Measurements from ENCODE around the gene NAPEPLD.
"Not testable (repeated sequence)": the region's sequence is repeated elsewhere in the genome, so short reads cannot be mapped to it uniquely, and the experiment has no call there.

Gene NAPEPLD

DNA sequence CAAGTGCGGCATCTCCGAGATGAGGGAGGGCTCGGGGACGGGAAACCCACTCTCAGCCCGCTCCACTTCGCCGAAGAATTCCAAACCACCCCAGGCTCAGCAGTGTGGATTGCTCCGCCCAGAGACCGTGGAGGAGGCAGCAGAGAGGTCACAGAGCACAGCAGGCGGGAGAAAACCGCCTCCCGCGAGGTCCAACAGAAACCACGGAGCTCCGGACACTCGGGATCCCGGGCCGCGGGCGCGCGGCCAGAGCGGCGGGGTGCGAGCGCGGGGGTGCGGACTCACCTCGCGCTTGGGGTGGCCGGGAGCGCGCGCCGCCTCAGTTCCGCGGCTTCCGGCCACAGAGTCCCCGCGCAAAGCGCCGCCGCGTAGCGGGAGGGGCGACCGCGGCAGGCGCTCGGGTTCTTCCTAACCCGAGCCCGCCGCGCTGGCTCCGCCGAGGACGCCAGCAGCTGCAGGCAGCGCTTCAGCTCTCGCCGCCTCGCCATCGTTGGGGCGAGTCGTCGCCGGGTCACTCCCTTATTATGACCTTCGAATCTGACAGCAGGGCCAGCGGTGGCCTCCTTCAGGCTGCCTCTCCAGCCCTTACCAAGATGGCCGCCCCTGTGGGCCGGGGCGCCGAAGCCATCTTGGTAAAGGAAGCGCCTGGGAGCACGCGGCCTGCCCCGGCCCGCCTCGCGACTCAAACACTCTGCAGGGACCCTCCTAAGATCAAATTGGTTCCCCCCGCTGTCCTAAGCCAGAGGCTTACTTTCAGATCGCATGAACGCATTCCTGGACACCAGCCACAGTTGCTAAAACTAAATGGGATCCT, at the start of gene NAPEPLD:
Gene NAPEPLD (minus strand): TSS at position 106 of the 814 bp plus-strand sequence. CDS start 20,323 bp downstream, outside the sequence.
- DNase-seq (ENCODE audit: low read depth): peak; percentile 47

DNA sequence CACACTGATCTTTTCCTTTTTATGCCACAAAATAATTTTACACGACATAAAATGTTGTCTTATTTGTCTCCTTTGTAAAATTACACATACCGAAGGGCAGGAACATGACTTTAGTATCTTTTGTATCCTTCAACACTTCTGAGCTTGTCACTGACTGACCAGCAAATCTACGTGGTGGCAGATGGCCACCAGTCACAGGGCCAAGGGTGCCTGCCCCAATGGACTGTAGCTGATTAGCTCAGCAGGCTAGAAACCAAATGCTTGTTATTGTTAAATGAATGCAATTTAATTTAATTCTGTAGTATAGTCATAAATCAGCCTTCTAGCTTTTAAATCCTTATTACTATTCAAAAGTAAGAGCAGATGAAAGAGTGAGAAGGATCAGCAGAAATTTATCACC, 49.2 kb upstream of the NAPEPLD start:
- DNase-seq (ENCODE audit: low read depth): not testable (repeated sequence)

- DNase-seq (ENCODE audit: low read depth): not testable (repeated sequence)
These were observed 46.5 kb upstream of the NAPEPLD start for GRCh38 chr7:103195364-103195763.

DNA sequence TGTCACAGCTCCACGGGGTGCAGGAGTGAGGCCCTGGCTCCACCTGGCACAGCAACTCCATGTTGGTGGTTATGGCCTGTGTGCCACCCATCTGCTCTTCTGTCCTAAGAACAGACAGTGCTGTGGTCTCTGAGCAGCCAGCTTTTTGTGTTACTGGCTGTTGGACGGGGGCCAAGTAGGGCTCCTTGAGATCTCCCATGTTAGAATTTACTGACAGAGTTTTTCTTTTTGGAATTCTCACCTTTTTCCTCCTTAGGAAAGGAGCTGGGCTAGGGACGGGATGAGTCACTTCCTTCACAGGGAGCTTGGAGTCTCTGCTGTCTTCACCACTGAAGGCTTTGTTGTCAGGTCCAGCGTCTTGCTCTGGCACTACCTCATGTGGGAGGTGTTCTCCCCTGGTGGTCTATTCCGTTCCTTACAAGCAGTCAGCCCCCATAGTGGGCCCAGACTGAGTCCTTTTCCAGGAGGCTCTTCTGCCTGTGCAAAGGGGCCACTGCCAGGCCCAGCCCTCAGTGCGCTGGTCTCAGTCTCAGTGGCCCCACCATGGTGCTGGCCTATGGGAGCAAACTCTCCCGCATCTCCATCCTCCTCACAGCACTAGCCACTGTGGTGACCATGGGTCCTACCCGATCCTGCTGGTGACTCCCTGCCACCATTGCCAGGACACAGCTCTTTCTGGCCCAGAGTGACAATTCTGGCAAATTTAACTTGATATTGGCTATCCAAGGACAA, 23.7 kb upstream of the NAPEPLD start:
- DNase-seq (ENCODE audit: low read depth): not testable (repeated sequence)

- DNase-seq (ENCODE audit: low read depth): not testable (repeated sequence)
These were observed 23.0 kb upstream of the NAPEPLD start for GRCh38 chr7:103171695-103172414.

DNA sequence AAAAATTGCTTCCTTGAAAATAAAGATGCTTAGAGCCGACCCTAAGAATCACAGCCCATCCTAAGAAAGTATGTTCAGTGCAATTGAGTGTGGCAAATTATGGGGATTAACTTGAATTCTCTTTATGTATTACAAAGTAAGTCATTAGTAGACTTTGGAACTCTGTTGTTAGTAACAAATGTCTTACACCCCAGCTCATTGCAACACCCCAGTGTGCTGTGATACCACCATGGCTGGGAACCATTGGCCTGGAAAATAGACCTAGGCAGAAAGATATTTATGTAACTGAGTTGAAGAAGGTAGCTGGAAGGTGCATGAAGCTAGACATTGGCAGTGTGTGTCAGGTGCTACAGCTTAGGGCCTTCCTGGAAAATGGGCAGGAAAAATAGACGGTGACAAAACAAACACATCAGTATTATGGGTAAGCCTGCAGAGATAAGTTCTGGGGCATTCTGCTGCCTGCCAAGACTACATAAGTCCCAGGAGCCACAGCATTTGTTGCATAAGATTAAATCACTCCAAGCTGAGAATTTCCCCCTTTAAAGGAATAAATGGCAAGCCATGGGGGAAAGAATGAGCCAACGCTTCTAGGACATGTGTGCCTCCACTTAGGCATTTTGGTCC, 18.1 kb upstream of the NAPEPLD start:
- not testable (repeated sequence) for DNase-seq (ENCODE audit: low read depth)

DNA sequence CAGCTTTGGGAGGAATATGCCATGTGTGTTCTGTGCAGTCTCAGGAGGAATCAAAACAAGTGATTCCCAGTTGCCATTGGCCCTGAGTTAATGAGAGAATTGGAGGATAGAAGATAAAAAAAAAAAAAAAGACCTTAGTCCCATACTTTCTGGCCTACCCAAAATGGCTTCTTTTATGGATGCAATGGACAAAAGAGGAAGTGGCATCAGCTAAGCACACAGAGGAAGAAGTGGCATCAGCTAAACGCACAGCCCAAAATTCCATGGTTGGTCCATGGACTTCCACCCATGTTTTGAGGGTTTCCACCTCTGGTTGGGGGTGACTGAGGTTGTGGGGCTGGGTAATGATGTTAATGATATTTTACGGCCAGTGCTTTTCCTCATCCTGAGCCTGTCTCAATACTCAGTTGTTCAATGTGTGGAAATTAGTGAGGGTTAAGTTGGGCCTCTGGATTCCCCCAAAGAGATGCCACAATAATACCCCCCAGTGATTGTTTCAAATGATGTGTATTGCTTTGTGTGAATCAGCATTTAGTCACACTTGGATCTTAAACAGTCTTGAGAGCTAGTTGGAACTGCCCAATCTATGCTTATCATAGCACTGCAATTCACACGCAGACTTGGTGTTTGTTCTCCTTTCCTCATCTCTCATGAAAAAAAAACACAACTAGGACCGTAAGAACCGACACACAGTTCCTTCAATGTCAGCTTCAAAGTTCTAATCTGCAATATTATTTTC, 14.4 kb upstream of the NAPEPLD start:
- DNase-seq (ENCODE audit: low read depth): not testable (repeated sequence)

- not testable (repeated sequence) for DNase-seq (ENCODE audit: low read depth)
These were observed 13.7 kb upstream of the NAPEPLD start for GRCh38 chr7:103162641-103163040.

GRCh38 chr7:103161998-103162616, 13.2 kb upstream of the NAPEPLD start:
- not testable (repeated sequence) for DNase-seq (ENCODE audit: low read depth)

DNA sequence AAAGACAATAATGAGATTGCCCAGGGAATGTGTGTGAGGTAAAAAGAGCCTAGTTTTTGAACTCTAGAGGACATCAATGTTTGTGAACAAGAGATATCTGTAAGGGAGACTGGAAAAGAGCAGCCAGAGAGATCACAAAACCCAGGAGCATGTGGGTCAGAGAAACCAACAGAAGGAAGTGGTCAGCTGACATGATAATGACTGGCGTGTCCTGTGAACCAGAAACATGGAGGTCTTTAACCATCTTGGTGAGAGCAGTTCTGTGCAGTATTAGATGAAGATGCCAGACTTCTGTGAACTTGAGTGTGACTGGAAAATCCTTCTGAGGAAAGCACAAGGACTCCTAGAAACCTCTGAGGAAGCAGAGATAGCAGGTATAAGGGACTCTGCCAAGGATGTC, 10.2 kb upstream of the NAPEPLD start:
- DNase-seq (ENCODE audit: low read depth): not testable (repeated sequence)

DNA sequence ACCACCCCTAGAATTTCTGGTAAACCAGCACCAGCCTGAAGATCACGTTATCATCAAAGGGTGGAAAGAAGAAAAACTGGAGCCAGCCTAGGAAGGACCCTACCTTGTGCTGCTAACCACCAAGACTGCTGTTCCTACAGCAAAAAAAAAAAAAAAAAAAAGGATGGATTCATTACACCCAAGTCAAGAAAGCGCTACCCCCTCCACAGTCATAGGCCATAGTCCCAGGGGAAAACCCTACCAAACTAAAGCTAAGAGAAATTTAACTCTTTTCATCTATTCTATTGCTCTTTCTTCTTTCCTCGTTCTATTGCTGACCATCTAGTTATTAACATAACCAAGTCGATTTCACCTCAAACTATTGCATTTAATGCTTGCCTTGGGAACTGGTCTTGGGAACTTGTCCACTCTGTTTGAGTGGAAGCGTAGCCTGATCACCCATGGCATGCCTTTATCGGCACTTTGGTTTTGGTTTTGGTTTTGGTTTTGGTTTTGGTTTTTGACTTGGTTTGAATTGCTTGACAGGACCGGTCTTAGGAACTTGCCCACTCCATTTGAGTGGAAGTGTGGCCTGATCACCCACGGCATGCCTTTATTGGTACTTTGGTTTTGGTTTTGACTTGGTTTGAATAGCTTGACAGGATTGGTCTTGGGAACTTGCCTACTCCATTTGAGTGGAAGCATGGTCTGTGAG, 6.6 kb upstream of the NAPEPLD start:
- not testable (repeated sequence) for DNase-seq (ENCODE audit: low read depth)

GRCh38 chr7:103154042-103154441, 5.1 kb upstream of the NAPEPLD start:
- no peak for DNase-seq (ENCODE audit: low read depth)

- not testable (repeated sequence) for DNase-seq (ENCODE audit: low read depth)
These were observed 4.1 kb upstream of the NAPEPLD start for GRCh38 chr7:103152744-103153617.

- not testable (repeated sequence) for DNase-seq (ENCODE audit: low read depth)
These were observed 3.2 kb upstream of the NAPEPLD start for GRCh38 chr7:103151993-103152676.

DNA sequence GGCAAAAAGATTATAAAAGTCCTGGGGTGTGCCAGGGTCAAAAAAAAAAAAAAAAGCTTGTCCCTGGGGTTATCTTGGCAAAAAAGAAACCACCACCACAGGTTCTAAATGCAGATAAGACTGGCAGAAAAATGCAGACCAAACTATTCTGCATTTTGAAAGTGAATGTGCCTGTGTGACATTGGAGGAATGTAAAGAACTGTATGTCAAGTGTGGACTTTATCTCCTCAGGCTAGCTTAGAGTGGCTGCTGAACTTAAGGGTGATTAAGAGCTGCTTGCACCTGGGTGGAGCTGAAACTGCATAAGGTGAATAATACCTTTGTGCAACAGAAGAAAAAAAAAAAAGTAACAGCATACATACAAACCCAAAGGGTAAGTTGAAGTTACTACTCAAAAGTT, 1.3 kb upstream of the NAPEPLD start:
- DNase-seq (ENCODE audit: low read depth): no peak

- no peak for DNase-seq (ENCODE audit: low read depth)
These were observed 895 bp upstream of the NAPEPLD start for GRCh38 chr7:103149808-103150180.

- DNase-seq (ENCODE audit: low read depth): no peak
These were observed 537 bp downstream of the NAPEPLD start for GRCh38 chr7:103148131-103148993.

DNA sequence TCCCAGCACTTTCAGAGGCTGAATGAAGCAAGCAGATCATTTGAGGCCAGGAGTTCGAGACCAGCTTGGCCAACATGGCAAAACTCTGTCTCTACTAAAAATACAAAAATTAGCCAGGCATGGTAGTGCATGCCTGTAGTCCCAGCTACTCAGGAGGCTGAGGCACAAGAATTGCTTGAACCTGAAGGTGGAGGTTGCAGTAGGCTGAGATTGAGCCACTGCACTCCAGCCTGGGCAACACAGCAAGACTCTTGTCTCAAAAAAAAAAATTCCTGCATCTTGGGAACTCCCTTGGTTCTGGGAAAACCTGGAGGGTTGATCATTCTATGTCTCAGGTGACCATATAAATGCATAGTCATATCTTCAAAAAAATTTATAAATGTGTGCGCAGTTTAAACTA, 4.1 kb downstream of the NAPEPLD start:
- DNase-seq (ENCODE audit: low read depth): not testable (repeated sequence)

All from stimulated activated CD8-positive, alpha-beta memory T cell treated with anti-CD3 and anti-CD28 coated beads, Interleukin-12 subunit alpha, Interleukin-12 subunit beta, amount 100 ng/mL, for 1 hour (primary cell).